ENCODE results near the gene NAV2.
"Not testable (repeated sequence)": the region's sequence is repeated elsewhere in the genome, so short reads cannot be mapped to it uniquely, and the experiment has no call there.

NAV2 gene

DNA sequence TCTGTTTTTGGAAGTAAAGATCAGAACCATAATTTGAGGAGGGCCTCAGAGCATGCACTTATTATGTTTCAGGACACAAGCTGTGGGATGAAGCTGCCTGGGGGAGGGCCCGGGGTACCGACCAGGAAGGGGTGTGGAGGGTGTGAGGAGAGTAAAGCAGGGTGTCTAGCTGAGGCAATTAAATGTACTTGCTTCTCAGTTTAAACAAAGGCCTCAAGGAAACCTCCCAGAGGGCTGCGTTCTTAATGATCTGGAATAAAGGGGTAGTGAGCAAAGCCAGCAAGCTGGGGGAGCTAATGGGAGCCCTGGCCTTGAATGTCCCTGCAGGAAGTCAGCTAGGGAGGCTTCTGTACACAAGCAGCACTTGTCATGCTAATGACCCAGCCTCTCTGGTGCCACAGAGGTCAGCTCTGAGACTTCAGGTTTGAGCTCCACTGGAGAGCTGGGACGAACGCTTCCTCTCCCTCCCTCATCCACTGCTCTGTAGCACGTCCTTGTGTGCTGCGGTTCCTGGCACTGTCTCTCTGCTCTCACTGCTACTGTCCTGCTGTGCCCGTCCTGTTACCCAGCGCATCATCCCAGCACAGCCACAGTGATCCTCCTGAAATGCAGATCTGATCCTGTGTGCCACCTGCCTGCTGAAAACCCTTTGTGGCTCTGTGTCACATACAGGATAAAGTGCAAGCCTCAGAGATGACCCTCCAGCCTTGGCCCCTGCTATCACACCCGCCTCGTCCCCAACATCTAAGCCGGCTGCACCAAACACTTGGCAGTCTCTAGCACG, 287.9 kb downstream of the NAV2 start:
- no peak for DNase-seq (ENCODE audit: low spot score)

DNA sequence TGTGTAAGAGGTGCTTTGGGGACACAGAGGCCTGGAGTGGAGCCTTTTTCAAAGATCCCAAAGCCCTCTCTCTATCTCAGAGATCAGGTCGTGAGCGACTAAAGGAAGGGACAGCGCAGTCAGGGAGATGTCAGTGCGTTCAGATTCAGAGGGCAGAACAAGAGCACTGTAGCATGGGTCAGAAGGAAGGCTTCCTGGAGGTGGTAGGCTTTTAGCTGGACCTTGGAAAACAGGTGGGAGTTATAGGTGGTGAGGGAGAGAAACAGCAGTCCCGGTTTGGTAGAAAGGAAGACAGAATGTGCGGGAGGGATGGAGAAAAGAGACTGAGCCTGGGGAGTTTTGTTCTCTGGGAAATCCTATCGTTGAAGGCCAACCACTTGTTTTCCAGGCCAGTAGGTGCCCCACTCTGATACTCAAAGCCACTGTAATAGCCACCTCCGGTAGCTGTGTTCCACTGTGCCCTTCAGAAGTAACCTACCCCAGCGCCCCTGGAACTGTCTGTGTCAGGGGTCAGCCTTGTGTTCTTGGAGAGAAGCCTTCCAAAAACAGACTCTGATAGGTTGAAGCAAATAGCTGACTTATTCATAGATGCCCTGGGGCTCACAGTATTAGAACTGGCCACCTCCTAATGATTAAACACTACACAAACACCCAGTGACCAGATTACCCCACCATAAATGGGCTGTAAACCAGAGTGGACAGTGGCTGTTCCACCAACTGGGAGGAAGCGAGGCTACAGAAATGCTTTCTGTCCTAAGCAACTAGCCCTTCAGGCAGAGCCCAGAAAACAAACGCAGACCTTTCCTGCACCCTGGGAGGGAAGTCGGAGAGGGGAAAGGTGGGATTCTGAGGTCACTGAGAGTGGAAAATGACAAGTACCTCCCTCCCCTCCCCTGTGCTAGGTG, 289.9 kb downstream of the NAV2 start:
- no peak for DNase-seq (ENCODE audit: low spot score)

DNA sequence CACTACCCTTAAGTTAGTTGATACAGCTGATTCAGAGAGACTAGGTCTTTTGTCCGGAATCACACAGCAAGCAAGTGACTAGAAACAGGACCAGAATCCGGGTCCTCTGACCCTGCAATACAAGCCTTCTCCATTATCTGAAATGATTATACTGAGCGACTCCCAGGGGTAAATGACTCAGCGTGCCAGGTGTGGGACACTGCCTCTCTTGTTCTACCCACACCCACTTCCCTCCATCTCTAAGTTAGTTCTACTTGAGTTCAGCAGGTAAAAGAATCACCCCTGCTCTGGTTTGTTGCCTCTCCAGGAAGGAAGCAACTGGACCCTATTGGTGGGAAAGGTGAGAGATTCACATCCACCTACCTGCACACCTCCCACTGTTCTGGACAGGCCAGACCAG, 290.7 kb downstream of the NAV2 start:
- DNase-seq (ENCODE audit: low spot score) = no peak

DNA sequence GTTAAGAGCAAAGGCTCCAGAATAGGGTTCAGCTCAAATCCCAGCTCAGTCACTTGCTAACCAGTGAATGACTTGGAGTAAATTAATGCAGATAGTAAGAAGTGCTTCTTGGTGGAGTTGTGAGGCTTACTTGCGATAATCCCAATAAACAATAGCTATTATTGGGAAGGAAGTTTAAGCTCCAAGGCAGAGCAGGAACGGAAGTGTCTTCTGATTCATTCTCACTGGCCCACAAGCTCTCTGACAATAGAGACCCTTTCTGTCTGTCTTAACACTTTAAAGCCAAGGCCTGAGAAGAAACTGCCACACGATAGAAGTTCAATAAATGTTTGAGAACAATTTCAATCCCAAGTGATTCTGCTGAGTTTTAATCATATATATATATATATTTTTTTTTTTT, 292.2 kb downstream of the NAV2 start:
- DNase-seq (ENCODE audit: low spot score) = no peak

DNA sequence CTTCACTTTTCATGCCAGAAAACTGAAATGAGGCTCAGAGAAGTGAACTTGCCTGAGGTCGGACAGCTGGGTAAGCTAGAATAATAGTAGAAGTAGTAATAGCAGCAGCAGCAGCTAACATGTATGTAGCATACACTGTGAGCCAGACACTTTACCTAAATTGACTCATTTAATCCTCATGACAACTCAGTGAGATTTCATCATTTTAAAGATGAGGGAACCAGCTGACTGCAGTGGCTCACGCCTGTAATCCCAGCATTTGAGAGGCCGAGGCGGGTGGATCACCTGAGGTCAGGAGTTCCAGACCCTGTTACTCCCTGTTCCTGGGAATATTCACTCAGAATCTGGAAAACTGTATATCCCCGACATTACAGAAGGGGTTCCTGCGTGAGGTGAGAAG, 293.1 kb downstream of the NAV2 start:
- DNase-seq (ENCODE audit: low spot score) = no peak

DNA sequence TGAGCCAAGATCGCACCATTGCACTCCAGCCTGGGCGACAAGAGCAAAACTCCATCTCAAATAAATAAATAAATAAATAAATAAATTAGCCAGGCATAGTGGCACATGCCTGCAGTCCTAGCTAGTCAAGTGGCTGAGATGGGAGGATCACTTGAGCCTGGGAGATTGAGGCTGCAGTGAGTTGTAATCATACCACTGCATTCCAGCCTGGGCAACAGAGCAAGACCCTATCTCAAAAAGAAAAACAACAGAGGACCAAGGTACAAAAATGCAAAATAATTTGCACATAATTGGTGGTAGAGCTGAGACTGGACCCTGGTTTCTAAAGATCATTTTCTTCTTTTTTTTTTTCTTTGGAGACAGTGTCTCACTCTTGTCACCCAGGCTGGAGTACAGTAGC, 294.0 kb downstream of the NAV2 start:
- not testable (repeated sequence) for DNase-seq (ENCODE audit: low spot score)

DNA sequence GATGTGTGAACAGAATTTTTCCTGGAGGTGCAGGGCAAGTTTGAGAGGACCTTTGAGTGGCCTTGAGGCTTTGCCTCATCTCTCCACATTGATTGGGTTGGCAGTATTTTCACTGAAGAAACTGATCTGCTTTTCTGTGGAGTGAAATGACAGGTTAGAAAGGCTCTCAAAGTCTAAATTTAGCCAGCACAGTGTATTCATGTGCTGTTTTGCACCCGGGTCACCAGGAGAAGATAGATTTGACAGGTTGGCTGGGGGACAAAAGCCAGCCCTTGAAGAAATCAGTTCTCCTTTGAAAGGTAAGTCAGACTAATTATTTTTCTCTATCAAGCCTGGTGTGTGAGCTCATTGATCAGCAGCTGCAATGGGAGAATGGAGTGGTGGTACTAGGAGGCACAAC, 294.7 kb downstream of the NAV2 start:
- DNase-seq (ENCODE audit: low spot score) = no peak

DNA sequence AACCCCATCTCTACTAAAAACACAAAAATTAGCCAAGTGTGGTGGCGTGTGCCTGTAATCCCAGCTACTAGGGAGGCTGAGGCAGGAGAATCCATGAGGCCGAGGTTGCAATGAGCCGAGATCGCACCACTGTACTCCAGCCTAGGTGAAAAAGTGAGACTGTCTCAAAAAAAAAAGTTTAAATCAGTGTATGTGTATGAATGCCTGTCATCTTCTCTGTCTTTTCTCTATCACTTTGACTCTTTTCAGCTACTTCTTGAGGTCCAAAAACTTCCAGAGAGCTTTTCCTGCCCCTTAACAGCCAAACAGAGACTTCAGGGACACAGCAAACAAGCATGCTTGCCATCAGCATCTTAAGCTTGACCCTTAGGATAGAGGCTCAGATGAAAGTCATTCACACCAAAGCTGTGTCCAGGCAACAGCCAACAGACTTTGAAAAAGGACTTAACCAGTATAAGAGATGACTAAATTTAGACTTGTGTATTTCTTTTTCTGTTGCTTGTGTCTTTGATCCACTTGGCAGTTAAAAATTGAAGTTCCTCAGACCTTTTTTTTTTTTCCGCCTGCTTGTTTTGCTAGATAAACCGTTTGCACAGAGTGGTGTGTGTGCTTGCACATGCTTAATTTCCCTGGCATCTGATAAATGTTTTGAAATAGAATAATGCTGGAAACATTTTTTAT, 295.7 kb downstream of the NAV2 start:
- no peak for DNase-seq (ENCODE audit: low spot score)

DNA sequence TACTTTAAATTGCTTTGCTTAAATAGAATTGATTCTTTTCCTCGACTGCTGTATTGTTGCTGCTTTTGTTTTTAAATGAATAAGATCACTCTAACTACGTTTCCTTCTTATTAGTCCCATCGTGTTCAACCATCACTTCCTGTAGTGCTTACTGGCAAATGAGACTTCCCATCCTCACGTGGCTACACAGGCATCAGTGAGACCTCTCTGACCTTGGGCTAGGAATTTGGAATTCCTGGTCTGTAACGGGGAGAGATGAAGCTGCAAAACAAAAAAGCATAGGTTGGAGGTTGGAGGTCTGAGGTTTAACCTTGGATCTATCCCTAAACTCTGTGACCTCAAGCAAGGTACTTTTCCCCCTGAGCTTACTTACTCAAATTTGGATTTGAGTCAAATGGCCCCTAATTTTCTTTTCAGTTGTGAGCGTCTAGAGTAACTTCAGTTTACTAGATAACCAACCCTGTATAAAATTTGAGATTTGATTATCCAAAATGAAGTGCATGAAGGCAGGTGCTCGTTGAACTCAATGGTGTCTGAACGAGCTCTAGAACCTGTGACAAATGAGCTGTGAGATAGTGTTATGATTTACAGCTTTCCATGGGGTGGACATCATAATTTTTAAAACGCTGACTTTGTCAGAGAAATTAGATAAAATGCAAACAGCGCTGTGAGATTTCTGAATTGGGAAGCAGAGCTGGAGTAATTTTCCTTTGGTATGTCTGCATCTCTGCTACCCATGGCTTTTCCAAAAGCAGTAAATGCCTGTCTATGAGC, 296.4 kb downstream of the NAV2 start:
- DNase-seq (ENCODE audit: low spot score) = no peak

DNA sequence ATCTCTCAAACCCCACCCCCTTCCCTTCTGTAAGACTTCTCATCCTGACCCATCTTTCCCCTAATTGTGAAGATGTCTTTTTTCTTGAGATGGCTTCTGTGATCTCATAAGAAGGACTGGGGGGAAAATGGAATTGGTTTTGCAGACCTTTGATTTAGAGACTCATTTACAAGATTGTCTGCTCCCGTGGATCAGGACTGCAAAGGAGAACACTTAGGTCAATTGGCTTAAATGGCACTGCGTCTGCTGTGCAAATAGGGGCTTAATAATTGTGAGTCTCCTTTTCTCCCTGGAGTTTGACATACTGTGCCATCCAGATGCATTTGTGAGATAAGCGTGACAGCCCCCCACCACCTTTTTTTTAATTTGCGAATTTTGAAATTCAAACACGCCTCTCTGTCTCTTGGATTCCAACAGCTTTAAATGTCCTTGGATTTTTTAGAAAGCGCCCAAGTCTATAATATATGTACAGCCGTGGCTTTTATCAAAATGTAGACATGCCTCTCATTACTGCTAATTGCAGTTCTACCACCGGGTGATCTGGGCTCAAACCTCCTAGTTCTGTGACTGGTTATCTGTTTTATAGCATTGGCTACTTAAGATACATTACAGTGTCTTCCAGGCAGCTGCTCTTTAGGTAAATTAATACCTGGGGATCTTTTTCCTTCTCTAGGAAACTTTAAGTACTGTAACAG, 297.7 kb downstream of the NAV2 start:
- no peak for DNase-seq (ENCODE audit: low spot score)

DNA sequence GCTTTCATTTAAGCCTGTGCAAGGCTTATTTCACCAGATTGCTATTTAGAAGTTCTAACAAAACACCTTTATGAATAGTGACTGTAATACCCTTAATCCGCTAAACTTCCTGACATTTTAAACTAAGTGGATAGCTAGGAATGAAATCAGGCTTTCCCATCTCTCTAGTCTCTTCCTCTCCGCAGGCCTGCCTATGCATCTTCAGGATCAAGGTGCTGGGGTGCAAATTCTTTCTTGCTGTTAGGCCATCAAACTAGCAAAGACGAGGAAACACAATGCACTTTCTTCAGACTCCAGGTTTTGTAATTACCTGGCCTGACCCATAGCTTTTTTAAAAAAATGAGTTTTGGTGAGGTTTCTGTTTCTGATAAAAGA, 298.2 kb downstream of the NAV2 start:
- no peak for DNase-seq (ENCODE audit: low spot score)

DNA sequence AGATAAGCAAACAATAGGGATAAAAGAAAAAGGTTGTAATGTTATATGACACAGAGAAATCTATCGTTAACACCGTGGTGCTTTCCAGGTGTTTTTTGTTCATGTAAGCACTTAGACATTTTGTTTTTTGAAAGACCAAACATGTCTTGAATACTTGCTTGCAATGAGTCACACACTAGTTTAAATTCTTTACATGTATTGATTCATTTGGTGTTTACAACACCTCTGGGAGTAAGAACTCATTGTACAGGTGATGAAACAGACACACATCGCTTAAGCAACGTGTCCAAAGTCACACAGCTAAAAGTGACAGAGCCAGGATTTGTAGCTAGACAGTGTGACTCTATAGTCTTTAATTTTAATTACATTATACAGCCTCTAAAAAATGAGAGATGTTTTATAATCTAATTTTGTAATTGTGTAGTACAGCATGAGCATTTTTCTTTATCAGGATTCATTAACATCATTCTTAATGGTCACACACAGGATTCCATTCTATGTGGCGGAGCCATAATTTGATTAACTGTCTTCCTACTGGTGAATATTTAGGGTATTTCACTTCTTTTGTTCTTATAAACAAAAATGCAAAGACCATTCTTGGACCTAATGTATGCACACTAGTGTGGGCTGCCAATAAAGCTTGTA, 298.8 kb downstream of the NAV2 start:
- no peak for DNase-seq (ENCODE audit: low spot score)

DNA sequence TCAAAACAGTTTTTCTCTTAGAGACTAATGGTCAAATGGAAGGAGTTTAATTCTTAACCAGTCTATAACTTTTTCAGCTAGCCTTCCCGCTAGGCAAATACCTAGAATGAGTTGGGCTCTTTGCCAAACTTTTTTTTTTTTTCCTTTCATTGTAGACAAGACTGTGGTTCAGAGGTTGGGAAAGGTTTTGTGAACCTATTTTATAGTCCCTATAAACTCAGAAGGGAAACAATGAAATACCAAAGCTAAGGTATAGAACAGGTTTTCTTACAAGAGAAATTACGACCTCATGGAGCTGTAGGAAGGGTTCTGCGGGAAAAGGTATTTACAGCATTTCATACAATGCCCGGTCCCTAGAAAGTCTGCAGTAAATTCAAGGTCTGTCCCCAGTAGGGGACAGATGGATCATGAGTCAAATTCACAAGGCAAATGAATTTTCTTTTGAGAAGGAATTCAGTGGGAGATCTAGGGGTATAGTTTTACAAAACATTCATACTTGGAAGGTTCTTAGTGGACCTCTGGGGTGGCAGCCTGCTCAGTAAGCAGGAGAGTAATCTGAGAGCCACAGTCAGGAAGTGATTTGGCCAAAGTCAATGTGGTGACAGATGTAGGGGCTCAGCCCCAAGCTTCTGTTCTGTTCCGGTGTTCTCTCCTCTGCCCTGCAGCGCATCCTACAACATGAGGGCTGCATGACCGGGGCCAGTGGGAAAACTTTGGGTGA, 300.9 kb downstream of the NAV2 start:
- DNase-seq (ENCODE audit: low spot score) = no peak

DNA sequence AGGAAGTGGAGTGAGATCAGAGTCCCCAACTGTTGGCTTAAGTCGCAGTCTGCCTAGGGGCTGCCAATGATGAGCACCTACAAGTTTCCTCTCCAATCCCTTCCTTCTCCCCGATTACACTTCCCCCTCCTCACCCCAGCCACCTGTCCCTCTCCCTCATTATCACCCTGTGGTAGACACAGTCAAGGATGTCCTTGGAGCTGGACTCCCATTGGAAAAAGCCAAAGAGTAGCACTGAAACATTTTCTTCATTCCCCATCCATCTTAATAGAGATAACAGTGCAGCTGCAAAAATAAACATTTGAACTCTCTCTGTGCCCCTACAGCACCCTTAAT, 301.4 kb downstream of the NAV2 start:
- no peak for DNase-seq (ENCODE audit: low spot score)

DNA sequence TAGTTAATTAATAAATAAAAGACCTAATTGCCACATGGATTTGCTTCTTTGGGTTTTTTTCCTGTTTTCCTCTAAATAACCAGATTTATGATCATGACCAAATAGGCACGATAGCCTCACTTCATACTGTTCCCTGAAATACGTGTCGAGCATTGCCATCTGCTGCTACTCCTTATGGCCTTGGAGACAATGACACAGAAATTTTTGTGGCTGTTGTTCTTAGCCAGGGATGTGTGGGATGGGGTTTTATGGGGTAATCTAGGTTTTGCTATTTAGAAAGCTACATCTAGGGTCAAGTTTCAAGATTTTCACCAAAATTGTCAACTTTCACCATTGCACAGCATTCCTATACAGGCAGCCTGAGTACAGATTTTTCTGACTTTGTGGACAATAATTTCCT, 302.5 kb downstream of the NAV2 start:
- DNase-seq (ENCODE audit: low spot score) = no peak

DNA sequence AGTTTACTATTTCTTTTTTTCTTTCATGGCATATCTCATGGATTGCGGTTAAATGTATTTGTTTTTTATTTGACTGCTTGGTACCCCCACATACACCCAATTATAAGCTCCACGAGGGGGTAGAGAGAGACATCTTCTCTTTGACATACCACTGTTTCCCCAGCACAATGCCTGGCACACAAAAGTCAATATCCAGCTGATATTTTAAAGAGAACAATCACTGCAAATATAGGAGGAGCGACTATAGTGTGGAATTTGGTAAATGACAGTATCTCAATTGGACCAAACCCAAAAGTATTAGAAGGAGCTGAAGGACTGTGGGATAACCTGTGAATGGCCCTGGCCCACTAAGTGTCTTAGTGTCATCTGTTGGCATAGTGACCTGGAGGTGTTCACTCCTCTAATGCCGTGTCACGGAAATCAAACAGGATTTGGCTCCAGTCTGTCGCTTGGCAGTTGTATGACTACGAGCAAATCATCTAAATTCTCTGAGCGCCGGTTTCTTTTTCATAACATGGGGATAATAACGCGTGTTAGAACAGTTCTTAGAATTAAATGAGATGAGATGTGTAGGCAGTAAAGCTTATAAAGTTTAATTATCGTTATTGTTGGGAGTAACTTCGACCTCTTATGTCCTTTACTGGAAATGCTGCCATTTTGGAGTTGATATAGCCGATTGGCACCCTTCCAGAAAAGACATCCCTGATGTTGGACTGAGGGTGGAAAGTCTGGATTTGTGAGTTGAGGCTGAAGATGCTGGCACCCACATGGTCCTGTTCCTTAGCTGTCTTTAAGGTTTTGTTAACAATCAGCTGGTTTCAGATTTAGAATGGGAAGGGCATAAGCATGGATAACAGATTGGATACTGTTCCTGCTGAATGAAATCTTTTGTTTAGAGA, 303.1 kb downstream of the NAV2 start:
- no peak for DNase-seq (ENCODE audit: low spot score)

DNA sequence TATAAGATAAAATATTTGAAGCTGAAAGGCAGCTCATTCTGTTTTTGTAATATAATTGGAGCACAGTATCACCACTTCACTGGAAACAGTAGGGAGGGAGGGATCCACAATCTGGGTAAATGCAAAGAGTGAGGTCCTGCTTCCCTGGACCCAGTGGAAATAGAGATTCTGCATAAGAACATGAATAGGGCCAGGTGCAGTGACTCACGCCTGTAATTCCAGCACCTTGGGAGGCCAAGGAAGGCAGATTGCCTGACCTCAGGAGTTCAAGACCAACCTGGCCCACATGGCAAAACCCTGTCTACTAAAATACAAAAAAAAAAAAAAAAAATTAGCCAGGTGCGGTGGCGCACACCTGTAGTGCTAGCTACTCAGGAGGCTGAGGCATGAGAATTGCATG, 303.9 kb downstream of the NAV2 start:
- no peak for DNase-seq (ENCODE audit: low spot score)

DNA sequence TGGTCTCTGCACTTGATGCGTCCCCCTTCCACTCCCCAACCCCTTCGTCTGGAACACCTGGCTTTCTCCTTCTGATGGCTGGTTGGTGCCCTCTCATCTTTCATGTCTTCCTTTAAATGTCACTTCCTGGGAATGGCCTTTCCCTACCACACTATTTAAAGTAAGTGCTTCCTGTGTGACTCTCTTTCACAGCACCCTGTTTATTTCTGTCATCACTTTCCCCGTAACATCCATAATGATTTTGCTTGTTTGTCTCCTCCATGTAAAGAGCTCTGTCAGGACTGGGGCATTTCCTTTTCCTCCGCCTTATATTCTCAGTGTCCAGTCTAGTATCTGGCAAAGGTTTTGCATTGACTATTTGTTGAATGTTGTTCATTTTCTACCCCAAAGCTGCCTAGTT, 304.7 kb downstream of the NAV2 start:
- no peak for DNase-seq (ENCODE audit: low spot score)

DNA sequence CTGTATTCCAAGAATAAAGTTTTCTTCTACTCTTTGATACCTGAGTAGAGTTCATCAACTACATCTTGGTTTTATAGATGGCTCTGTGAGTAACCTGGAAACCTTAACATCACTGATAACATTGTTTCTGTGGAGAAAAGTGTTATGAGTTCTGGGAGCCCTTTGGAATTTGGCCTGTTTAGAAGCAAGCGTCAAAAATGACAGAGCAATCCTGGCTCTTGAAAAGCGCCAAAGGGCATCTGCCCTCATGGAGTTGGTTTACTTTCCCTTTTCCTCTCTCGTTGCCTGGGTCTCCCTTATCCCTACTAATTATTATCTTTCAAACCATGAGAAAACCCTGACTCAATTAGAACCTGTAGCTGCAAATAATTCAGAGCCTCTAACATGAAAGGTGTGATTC, 307.6 kb downstream of the NAV2 start:
- DNase-seq (ENCODE audit: low spot score) = no peak

All from hepatic stellate cell (primary cell).